ENCODE results near the gene MYO3B.
"Not testable (repeated sequence)": the region's sequence is repeated elsewhere in the genome, so short reads cannot be mapped to it uniquely, and the experiment has no call there.

MYO3B gene

DNA sequence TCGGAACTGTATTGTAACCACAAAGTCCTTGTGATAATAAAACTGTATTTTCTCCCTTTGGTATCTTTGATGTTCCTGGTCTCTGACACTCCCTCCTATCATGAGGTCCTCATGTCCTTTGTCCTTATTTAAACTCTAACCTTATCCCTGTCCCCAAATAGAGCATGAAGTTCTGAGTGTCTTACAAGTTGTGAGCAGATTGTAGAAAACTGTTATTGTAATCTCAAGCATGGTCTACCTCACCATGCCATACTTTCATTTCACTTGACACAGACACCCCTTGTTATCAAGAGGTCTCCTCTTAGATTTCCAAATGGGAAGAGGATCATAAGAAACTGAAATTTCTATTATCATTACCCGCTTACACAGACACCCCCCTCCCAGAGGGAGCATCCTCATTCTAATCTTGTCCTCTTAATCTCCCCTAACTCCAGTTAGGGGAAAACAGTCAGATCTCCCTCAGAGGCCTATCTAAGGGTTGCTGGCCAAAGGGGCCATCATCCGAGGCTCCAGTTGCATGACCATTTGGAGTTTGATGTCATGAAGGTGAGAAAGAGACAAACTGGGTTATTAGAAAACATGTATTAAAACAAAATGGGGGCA is 29.0 kb downstream of the MYO3B start:
- no peak for DNase-seq

DNA sequence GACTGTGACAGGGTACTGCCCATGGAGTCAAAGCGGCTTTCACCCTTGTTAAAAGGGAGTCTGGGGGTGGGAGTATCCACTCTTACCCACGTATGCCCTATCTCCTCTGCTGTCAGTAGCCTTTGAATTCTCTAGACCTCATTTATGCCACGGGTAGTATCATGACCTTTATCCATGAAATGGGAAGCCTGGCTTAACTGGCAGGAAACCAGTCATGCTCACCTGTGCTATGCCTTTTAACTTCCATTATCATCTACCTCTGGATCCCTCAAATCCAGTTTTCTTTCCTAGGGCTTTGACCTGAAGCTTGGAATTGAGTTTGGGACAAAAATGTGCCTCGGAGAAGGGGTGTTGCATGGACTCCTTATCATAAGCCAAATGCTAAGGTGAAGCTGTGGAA is 30.0 kb downstream of the MYO3B start:
- DNase-seq = no peak

DNA sequence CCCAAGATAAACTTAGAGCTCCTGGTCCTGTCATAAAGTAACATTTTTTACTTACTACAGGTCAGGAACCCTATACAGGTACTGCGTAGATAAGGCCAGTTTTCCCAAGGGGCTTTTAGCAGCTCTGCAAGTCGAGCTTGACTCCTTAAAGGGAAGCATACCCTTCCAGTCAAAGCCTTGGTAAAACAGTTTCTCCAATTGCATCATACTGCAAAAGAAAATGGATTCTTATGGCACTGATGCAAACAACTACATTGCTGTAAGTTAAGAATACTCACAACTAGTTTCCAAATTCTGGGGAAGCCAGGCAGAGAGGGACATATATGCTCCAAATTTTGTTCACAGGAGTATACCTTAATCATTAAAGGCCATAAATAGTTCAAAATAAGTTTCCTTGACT is 31.0 kb downstream of the MYO3B start:
- no peak for DNase-seq

DNA sequence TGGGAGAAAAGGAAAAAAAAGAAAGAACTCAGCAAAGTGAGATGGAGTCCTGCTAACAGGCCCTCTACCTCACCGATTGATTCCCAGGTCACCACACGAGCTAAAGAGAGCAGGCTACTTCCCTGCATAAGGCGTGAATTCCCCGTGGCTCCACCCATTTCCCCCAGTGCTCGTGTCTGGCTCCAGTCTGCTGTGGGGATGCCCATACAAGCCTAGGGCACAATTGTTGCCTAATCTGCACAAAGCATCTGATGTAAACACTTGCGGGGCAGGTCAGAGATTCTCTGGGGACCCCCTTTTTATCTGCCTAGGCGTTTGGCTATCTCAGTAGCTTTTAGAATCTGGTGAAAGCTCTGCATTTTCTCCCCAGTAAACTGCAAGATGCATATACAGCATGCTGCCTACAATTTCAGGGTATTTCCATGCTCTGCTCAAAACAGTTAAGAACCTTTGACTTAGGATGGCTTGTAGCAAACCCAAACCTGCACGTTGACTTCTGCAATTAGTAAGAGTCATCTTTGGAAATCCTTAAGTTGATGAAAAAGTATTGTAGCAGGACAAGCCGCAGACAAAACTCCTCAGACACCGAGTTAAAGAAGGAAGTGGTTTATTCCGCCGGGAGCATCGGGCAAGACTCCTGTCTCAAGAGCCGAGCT is 34.8 kb downstream of the MYO3B start:
- no peak for DNase-seq

DNA sequence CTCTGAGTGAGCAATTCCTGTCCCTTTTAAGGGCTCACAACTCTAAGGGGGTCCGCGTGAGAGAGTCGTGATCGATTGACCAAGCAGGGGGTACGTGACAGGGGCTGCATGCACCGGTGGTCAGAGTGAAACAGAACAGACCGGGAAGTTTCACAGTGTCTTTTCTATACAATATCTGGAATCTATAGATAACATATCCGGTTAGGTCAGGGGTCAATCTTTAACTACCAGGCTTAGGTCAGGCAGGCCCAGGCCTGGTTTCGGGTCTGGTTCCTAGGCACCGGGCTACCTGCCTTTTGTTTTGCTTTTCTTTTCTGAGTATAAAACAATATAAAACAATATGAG is 35.3 kb downstream of the MYO3B start:
- DNase-seq = not testable (repeated sequence)

DNA sequence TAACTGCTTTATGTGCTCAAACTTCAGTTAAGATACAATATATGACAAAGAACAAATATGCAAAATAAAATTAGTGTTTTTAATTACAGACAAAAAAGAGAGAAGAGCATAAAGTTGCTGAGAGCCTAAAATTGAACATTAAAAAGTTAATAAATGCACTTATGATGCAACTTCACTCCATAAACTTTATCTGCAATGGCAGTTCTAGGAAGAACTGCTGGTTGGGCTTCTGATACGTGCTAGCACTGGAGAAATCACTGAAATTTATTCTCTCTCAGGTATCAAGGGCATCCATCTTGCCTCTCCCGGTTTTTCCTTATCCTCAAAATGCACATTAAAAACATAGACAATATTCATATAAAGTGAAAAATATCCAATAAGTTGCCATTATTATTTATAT is 35.7 kb downstream of the MYO3B start:
- no peak for DNase-seq

DNA sequence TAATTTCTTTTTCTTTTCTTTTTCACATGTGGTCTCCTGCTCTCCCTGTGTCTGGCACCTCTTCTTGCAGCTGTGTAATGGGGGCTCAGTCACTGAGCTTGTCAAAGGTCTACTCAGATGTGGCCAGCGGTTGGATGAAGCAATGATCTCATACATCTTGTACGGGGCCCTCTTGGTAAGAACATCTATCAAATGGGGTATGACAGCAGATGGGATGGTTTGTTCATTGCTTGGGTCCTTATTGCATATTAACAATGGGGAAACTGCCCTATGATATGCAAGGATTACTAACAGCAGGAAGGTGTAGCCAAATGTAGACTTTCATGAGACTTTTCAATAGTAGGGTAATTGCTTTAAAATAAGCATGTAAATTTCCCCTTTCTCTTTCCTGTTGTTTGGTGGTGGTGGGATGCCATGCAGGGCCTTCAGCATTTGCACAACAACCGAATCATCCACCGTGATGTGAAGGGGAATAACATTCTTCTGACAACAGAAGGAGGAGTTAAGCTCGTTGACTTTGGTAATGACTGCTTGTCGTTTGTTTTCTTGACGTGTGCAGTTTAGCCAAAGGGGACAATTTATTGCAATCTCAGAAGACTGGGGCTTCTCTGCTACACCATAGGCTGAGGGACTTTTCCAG is 36.5 kb downstream of the MYO3B start:
- DNase-seq = no peak

DNA sequence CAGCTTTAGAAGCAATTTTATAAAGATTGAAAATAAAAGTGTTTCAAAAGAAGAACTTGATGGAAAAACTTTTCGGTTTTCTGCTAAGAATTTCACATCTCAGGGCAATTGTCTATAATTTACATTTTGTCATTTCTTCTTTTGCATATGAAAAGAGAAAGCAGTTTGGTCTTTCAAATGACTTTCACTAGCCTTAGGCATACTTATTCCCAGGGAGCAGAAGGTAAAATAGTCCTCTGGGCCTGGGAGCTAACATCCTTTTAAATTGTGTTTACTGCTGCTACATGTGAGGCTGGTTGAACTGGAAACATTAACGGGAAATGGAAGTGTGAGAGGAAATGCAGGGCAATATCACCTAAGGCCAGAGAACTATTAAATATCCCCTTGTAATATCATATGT is 37.1 kb downstream of the MYO3B start:
- DNase-seq = no peak

DNA sequence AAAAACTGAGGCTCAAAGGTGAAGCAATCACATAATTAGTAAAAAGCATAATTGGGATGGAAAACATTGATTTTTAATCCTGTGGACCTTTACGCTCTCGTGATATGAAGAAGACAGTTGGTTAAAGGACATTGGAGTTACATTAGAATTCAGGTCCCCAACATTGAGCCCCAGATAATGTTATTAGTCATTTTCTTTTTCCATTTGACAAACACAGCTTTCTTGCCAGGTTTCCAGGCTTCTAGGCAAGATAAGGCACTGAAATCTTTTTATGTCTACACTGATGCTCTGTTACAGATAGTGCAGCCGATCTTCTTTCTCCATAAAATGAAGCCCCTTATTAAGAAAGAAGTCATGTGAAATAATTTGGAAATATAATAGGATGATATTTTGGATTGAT is 38.5 kb downstream of the MYO3B start:
- no peak for DNase-seq

DNA sequence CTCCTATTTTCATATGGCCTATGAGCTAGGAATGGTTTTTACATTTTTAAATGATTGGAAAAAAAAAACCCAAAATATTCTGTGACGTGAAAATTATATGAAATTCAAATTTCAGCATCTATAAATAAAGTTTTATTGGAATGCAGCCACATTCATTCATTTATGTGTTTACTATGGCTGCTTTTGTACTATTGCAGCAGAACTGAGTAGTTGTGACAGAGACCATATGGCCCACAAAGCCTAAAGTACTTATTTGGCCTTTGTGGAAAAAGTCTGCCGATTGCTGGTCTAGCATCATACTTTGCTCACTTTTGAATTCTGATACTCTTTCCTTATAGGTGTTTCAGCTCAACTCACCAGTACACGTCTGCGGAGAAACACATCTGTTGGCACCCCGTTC is 39.0 kb downstream of the MYO3B start:
- DNase-seq = no peak

DNA sequence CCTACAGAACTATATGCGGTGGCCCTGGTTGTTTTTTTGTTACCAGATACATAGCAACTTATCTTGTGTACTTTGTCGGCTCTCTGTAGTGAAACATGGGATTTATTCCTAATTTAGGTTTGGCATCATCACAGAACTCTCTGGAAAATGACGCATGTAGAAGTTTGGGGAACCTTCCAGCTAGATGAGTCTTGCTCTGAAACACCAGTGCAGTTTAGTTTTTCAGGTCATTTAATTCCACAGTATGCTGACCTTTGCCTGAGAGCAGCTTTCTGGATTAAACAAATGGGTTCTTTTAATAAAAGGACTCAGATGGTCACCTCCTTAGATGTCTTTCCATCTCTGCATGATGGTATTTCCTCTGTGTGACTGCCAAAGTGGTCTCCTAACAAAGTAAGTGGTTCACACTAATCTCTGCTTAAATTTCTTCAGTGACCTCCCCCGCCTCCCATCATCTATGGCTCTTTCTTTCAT is 39.9 kb downstream of the MYO3B start:
- DNase-seq = no peak

DNA sequence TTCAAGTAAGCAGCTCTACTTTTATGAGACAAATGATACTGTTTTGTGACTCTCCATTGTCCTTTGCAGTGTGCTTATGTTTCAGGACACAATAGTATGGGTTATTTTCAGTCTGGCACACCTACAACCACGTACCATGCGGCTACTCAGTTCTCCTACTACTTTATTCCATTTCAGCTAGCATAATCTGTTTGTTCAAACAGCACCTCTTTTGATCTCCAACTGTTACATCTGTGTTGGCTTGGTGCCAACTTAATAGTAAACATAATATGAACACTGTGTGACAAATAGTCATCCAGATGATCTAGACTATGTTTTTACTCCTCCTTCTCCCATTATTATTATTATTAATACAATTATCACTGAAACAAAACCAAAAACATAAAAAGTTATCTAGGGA is 40.5 kb downstream of the MYO3B start:
- DNase-seq = no peak

DNA sequence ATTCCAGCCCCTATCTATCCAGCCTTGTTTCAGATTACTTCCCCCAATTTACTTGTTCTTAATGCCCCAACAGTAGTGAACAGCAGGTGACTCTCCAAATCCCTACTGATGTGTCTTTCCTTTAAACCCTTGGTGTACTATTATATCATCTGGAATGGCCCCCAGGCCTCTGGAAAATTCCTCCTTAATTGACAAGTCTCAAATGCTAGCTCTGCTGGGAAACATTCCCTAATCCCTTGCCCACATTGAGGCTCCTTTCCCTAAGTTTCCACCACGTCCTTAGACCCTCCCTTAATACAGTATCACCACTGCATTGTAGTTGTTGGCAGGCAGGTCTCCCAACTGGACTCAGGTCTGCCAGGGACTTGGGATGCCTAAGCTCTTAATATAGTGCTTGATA is 41.0 kb downstream of the MYO3B start:
- no peak for DNase-seq

DNA sequence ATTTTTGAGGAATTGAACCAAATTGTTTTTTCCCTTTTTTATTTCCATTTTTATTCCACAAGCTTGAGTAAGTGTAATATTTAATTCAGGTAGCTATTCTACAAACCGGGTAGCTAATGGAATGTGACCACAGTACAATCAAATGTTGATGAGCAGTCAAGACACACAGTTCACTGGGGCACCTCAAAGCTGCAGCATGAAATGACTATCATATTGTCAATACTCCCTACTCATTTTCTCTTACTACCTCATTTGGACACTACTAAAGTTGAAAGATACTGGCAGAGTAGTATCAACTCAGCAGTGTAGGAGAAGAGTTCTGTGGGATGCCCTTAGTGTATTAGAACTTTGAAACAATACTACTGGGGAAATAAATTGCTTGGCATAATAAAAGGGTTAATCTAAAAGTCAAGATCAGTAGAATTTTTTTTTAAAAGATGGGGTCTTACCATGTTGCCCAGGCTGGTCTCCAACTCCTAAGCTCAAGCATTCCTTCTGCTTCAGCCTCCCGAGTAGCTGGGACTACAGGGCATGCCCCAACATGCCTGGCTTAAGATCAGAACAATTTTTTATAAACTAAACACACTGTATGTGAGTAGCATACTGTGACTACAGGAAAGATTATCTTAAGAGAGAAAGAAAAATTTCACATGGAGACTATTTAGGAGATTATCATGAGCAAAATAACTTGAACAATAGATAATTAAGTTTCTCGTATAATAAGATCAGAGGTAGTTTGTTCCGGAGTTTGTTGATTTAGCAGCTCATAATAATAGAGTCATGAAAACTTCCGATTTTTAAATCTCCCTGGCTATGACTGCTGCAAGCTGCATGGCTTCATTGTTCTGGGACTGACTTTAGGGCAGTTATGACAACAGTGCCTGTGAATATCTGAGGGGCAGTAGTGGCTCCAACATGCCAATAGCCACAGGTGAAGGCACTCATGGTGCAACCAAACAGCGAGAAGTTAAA is 43.7 kb downstream of the MYO3B start:
- no peak for DNase-seq

DNA sequence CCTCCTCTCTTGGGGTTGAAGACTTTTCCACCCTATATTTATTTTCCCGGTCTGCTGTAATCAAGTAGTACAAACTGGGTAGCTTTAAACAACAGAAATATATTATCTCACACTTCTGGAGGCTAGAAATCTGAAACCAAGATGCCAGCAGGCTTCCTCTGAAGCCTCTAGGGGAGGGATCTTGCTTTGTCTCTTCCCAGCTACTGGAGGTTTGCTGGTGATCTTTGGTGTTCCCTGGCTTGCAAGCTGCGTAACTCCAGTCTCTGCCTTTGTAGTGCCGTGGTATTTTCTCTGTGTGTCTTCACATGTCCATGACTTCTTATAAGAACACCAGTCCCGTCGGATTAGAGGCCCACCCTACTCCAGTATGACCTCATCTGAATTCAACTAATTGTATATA is 44.4 kb downstream of the MYO3B start:
- DNase-seq = no peak

DNA sequence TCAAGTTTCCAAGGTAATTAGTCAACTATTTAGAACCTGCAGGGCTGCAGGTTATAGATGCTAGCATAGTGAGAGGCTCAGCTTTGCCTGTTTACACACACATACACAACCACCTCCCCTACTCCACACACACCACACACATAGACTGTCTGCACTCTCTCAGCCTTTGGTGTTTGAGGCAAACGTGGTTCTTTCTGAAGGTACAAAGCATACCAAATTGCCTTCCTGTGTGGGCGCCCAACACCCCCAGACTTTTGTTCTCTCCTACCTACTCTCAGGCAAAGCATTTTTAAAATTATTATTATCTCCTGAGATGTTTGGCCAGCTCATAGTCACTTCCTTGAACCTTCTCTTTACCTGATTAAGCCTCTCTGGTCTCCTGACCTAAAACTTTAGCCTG is 44.9 kb downstream of the MYO3B start:
- DNase-seq = no peak

DNA sequence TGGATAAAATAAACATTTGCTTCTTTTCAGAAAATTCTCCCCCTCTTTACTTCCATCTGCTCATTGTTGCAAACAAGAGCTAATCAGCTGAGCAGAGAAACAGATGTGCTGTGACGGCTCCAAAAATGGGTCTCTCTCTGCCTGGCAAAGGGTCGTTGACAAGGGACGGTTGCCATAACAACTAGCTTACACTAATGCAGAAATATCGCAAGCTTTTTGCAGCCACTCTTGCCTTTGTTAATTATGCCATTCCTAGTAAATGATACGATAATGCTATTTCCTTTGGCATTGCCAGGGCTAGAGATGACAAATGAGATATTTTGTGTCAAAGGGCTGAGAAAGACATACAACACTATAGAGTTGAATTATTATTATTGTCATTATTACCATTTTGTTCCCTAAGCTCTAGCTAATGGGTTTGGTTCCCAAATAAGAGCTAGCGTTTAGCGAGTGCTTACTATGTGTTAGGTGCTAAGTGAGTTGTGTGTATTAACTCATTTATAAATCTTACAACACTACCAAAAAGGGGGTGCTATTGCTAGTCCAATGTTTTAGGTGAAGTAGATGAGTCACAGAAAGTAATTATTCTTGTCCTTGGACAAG is 46.8 kb downstream of the MYO3B start:
- DNase-seq = peak in 36 of 56 donors; percentile 1 to 56 (median 18)

DNA sequence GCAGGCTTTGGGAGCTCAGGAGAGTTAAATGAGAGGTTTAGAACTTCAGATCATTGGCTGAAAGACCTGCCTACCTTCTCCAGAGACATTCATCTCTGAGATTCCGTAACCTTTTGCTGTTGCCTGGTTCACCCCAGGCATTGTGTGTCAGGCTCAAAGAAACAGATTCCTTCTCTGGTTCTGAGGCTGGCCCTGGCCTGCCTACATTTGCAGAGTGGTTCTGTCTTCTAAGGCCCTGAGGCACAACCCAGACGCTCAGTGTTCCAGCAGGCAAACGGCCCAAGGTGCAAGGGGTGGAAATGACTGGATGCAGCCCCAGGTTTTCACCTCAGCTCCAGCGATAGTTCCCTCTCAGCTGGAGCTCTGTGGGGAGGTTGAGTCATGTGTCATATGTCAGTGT is 48.3 kb downstream of the MYO3B start:
- no peak for DNase-seq

DNA sequence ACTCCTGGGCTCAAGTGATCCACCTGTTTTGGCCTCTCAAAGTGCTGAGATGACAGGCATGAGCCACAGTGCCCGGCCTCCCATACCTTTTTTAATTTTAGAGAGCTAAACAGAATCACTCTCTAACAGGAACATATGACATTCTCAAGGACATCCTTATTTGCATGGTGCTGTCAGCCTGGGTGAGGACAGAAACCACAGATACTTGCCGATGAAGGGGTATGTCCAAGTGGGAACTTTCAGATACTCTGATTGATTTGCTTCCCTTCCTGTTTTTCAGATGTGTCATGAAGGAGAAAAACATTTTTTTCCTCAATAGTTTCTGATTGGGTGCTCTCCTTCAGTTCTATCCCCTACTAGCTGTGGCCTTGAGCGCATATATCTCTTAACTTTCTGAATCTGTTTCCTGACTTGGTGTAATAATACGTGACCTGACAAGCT is 49.6 kb downstream of the MYO3B start:
- no peak for DNase-seq

DNA sequence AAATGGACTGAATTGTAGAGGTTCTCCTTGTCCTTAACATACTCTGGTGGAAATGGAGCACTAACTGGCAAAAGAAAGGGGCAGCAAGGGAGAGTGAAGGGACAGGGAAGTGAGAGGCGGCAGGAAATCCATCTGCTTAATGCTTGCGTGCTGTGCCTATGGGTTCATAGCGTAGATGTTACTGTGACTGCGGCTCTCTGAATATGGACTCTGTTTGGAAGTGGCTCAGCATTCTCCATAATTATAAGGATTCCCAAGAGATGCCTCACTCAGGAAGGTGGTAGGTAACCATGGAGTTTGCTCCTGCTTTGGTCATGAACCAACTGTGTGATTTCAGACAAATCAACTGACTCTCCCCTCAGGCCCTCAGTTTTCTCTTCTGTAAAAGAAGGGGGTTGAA is 50.0 kb downstream of the MYO3B start:
- no peak for DNase-seq

DNA sequence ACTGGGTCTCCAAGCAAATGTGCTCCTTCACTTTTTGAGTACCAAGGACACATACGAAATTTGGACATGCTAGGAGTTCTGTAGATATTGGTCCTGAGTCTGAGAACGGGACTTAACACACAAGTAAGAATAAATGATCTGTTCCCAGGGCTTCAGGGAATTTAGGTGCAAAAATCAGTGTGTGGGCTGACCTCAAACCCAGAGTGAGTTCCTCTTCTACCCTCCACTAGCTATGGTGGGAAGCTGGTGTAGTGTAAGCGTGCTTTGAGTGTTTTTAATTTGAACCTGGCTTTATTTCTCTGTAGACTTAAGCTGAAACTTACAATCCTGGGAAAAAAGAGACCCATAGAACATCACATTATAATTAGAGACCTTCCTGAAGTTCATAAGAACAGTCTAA is 50.5 kb downstream of the MYO3B start:
- no peak for DNase-seq

DNA sequence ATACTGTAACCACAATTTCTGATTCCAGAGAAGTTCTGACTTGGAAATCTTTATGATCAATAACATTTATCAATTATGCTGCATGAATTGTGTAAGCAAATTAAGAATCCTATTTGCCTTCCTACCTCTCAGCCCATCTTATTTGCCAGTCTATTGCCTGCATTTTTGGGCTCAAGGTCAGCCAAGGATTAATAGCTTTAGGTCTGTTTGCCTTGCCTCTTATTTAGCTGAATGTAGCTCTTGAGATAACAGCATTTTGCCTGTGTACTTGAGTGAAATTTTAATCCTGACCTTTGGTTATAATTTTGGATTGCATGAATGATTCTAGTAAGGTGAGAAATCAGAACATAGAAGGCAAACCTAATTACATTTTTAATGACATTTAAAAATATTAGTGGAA is 51.2 kb downstream of the MYO3B start:
- DNase-seq = no peak
